ENCODE results near the gene ARMH3. TPM values are rescaled to one million over a fixed set of nuclear protein-coding genes. Genes with fewer than 3 reads are reported as not detected.

The ARMH3 gene
- total RNA-seq, 1 donor from 2014 or later: 6.3 TPM

- Histone ChIP-seq H3K36me3 (ENCODE audit: control insufficient read depth, insufficient read depth, low read length) (peaks cover 1% of the 10 kb centered on the region), H3K4me3 (ENCODE audit: low read depth, low read length) (no peak overlapping the region), H3K27me3 (ENCODE audit: control insufficient read depth, insufficient read depth, low read length) (no peaks in the 10 kb centered on the region)
- FAIRE-seq (no peak), DNase-seq (ENCODE audit: low read depth) (no peak)
- no peak for TF ChIP-seq CTCF (IDR thresholded peaks at IDR 0.05; ENCODE audit: insufficient read depth, low read length, severe bottlenecking)
Observed at GRCh38 chr10:101841826-101842225, 214.1 kb downstream of the ARMH3 start.

- Histone ChIP-seq H3K36me3 (ENCODE audit: control insufficient read depth, insufficient read depth, low read length) (peaks cover under 1% of the 10 kb centered on the region), H3K27me3 (ENCODE audit: control insufficient read depth, insufficient read depth, low read length) (no peaks in the 10 kb centered on the region), H3K4me3 (ENCODE audit: low read depth, low read length) (peak overlapping the region; percentile 9)
- TF ChIP-seq CTCF (IDR thresholded peaks at IDR 0.05; ENCODE audit: insufficient read depth, low read length, severe bottlenecking): peak; percentile 97
- no peak for FAIRE-seq
- peak; percentile 70 for DNase-seq (ENCODE audit: low read depth)
Observed at GRCh38 chr10:101840741-101841453, 215.1 kb downstream of the ARMH3 start.

GRCh38 chr10:101840102-101840684 is 215.8 kb downstream of the ARMH3 start:
- TF ChIP-seq CTCF (IDR thresholded peaks at IDR 0.05; ENCODE audit: insufficient read depth, low read length, severe bottlenecking): no peak
- no peaks in the 10 kb centered on the region for H3K36me3 ChIP-seq (ENCODE audit: control insufficient read depth, insufficient read depth, low read length)
- FAIRE-seq: no peak
- peak overlapping the region; percentile 21 for H3K4me3 ChIP-seq (ENCODE audit: low read depth, low read length)
- no peaks in the 10 kb centered on the region for H3K27me3 ChIP-seq (ENCODE audit: control insufficient read depth, insufficient read depth, low read length)
- DNase-seq (ENCODE audit: low read depth): no peak

GRCh38 chr10:101839416-101840063 is 216.4 kb downstream of the ARMH3 start:
- Histone ChIP-seq H3K27me3 (ENCODE audit: control insufficient read depth, insufficient read depth, low read length) (no peaks in the 10 kb centered on the region), H3K4me3 (ENCODE audit: low read depth, low read length) (peak overlapping the region; percentile 21), H3K36me3 (ENCODE audit: control insufficient read depth, insufficient read depth, low read length) (no peaks in the 10 kb centered on the region)
- no peak for TF ChIP-seq CTCF (IDR thresholded peaks at IDR 0.05; ENCODE audit: insufficient read depth, low read length, severe bottlenecking)
- DNase-seq (ENCODE audit: low read depth): no peak
- no peak for FAIRE-seq

GRCh38 chr10:101839002-101839401 is 217.0 kb downstream of the ARMH3 start:
- FAIRE-seq (no peak), DNase-seq (ENCODE audit: low read depth) (peak; percentile 55)
- H3K27me3 ChIP-seq (ENCODE audit: control insufficient read depth, insufficient read depth, low read length): no peaks in the 10 kb centered on the region
- no peak for TF ChIP-seq CTCF (IDR thresholded peaks at IDR 0.05; ENCODE audit: insufficient read depth, low read length, severe bottlenecking)
- H3K4me3 ChIP-seq (ENCODE audit: low read depth, low read length): no peak overlapping the region
- no peaks in the 10 kb centered on the region for H3K36me3 ChIP-seq (ENCODE audit: control insufficient read depth, insufficient read depth, low read length)

Data from bronchial epithelial cell (primary cell).